Stomach (tissue), 9 donors: Measurements from ENCODE around the gene RPL10. TPM values are rescaled to one million over a fixed set of nuclear protein-coding genes. Genes with fewer than 3 reads are reported as not detected.
A peak's percentile ranks its signal among the peaks of the same experiment; 100 is the strongest.
"Not testable (repeated sequence)": the region's sequence is repeated elsewhere in the genome, so short reads cannot be mapped to it uniquely, and the experiment has no call there.

Experiments used
- DNase-seq, 2 donors: peaks; one replicate each; pipeline versions ENCODE4 v3.0.0 to v3.0.0-alpha.2; 2013 to 2019
- H3K27ac ChIP-seq, 5 donors: fragments of 200-600 bp in 4 of 5; sonication (generic) in 4 of 5; one replicate each; pipeline ENCODE4 v1.5.1; 2013 to 2019; ENCODE audit warnings: mild to moderate bottlenecking in 1 of 5, moderate library complexity in 1 of 5
- H3K27me3 ChIP-seq, 3 donors: fragments of 200-600 bp; sonication (generic); one replicate each; pipeline ENCODE4 v1.5.1; 2017 to 2019; ENCODE audit warnings: mixed run types in 1 of 3
- H3K36me3 ChIP-seq, 4 donors: fragments of 200-600 bp; sonication (generic); 1 replicate in 3 of 4; 2 replicates in 1 of 4; pipeline ENCODE4 v1.5.1; 2016 to 2019
- H3K4me1 ChIP-seq, 4 donors: fragments of 200-600 bp; sonication (generic); one replicate each; pipeline ENCODE4 v1.5.1; 2016 to 2019
- H3K4me3 ChIP-seq, 4 donors: fragments of 200-600 bp; sonication (generic) in 3 of 4; one replicate each; pipeline ENCODE4 v1.5.1; 2016 to 2019; ENCODE audit warnings: mild to moderate bottlenecking in 1 of 4
- H3K9me3 ChIP-seq, 4 donors: fragments of 200-600 bp; sonication (generic); one replicate each; pipeline ENCODE4 v1.5.1; 2016 to 2019
- CTCF ChIP-seq, 7 experiments: fragments of 450-650 bp in 4 of 7; fragments of 200-600 bp in 3 of 7; sonication (generic) in 3 of 7; IDR thresholded peaks; one replicate each; pipeline ENCODE4 v1.5.1; 2016 to 2019; ENCODE audit warnings: antibody characterized with exemption in 7 of 7, control low read depth in 2 of 7, mild to moderate bottlenecking in 1 of 7
- EP300 ChIP-seq: sonication (generic); formaldehyde crosslinking; IDR thresholded peaks from one replicate; pipeline ENCODE4 v1.6.1; 2017; ENCODE audit warnings: antibody characterized with exemption
- POLR2A ChIP-seq, 4 donors: fragments of 450-650 bp; IDR thresholded peaks; one replicate each; pipeline ENCODE4 v1.6.1; 2016; ENCODE audit warnings: antibody characterized with exemption in 4 of 4, control low read depth in 2 of 4, mild to moderate bottlenecking in 1 of 4, moderate library complexity in 1 of 4
- POLR2AphosphoS5 ChIP-seq, 3 donors: sonication (generic); formaldehyde crosslinking; IDR thresholded peaks; one replicate each; pipeline ENCODE4 v1.6.1; 2016; ENCODE audit warnings: antibody characterized with exemption in 3 of 3
- WGBS, 5 donors: extraction: QIAGEN DNeasy Blood & Tissue Kit in 3 of 5; methylation state at CpG; one replicate each; pipeline versions ENCODE4 v1.1.5 to v1.1.7; 2013 to 2018; 5-methylcytosine and 5-hydroxymethylcytosine counted together
- intact Hi-C: fragments of 100-400 bp; cut with DNase I; formaldehyde crosslinking; loops from one replicate; pipeline ENCODE4 v1.15.1; 2023; ENCODE audit warnings: low total_unique reads
- polyA plus RNA-seq, 3 donors: library from polyadenylated mRNA; stranded (reverse); fragments of 200-250 nt; gene quantifications; one replicate each; pipeline ENCODE4 v1.2.3, GENCODE V29; 2013
- total RNA-seq, 5 donors: library from RNA; depleted of rRNA; stranded (reverse); fragments of >200 nt; gene quantifications; one replicate each; pipeline versions ENCODE4 v1.1.0 to v1.2.3, GENCODE V29; 2014 to 2016
- donor health status: healthy with polysubstance abuse.
- donor health status: Bipolar disorder and iron deficiency.
- donor health status: healthy.

RPL10 gene
- total and polyA plus RNA-seq, 8 donors: 783 to 8,616 (median 2,882) TPM

DNA sequence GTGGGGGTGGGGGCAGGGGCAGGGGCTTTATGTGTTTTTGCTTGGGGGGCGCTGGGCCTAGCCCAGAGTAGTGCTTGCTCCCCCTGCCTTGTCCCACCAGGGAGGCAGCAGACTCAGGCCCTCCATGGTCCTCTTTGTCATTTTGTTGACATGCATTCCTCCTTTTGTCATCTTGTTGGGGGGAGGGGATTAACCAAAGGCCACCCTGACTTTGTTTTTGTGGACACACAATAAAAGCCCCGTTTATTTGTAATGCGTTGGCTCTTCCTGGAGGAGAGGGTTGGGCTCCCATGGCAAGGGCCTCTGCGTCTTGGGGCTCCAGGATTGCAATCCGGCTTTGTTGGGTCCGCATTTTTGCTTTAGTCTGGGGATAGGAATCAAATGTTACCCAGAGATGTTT is 16.9 kb upstream of the RPL10 start:
- no peak overlapping the region for H3K4me3 ChIP-seq
- no peaks in the 10 kb centered on the region for H3K9me3 ChIP-seq
- no peaks in the 10 kb centered on the region for H3K27me3 ChIP-seq
- H3K4me1 ChIP-seq: peaks cover 0 to 29% (median 26%) of the 10 kb centered on the region in 4 donors
- TF ChIP-seq EP300 (no peak), POLR2AphosphoS5 (IDR thresholded peaks at IDR 0.05) (no peak), POLR2A (IDR thresholded peaks at IDR 0.05) (no peak), CTCF (IDR thresholded peaks at IDR 0.05) (no peak)
- peaks cover 0 to 14% (median 7%) of the 10 kb centered on the region in 4 donors for H3K36me3 ChIP-seq
- DNase-seq: no peak
- 61 to 79% (median 72%) methylated on average over 6 of the region's 6 CpGs for WGBS, 5 donors
- peak overlapping the region in 2 of 5 donors; percentile 97 to 99 for H3K27ac ChIP-seq
- intact Hi-C loops: no loop called here

- WGBS, 5 donors: 66 to 78% (median 71%) methylated on average over 5 to 11 of the region's 11 CpGs
- no peak overlapping the region for H3K4me3 ChIP-seq
- peak overlapping the region in 1 of 5 donors; percentile 97 for H3K27ac ChIP-seq
- TF ChIP-seq POLR2A (IDR thresholded peaks at IDR 0.05): no peak
- H3K4me1 ChIP-seq: peaks cover 0 to 29% (median 23%) of the 10 kb centered on the region in 4 donors
- H3K36me3 ChIP-seq: peaks cover 0 to 14% (median 7%) of the 10 kb centered on the region in 4 donors
- H3K27me3 ChIP-seq: no peaks in the 10 kb centered on the region
- intact Hi-C loops: no loop called here
- DNase-seq: peak in 1 of 2 donors; percentile 53
- H3K9me3 ChIP-seq: no peaks in the 10 kb centered on the region
These were observed 15.6 kb upstream of the RPL10 start for GRCh38 chrX:154382483-154383069.

DNA sequence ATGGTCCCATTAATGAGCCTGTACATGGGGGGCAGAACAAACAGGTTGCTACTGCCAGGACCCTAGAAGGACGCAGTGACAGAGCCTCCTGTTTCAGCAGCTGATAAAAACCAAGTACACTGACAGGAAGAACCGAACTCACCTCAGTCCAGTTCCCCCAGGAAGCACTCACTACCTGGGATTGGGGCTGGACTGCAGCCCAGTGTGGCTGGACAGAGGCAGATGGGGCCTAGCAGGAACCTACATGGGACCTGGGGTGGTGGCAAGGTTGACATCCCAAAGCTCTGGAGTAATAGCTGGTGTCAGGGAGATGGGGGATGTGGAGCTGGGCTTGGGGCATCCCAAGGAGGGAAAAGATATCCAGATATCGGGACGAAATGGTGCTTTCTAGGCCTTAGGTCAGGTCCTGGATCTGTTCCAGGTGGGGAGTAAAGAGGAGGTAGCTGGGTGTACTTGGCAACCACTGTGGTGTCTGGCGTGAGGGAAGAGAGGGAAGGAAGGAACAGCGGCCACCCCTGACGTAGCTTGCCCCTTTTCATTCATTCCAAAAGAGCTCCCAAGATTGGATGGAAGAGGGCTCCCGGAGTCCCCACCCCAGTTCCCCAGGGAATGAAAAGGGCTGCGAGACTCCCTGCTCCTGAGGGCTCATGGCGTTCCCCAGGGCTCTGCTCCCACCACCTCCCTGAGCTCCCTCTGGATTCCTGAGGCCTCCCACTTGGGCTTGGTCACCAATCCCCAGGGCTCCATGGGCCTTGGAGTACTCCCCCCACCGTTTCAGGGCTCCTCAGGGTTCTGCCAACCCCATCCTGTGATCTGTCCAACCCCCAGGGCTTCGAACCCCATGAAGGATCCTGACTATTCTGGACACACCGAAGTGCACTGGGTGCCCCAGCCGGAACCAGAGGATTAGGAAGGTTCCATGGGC is 14.6 kb upstream of the RPL10 start:
- no peaks in the 10 kb centered on the region for H3K9me3 ChIP-seq
- intact Hi-C loops: no loop called here
- 32 to 67% (median 60%) methylated on average over 8 to 14 of the region's 14 CpGs for WGBS, 5 donors
- TF ChIP-seq POLR2A (IDR thresholded peaks at IDR 0.05): no peak
- no peak for TF ChIP-seq EP300
- no peak for TF ChIP-seq POLR2AphosphoS5 (IDR thresholded peaks at IDR 0.05)
- TF ChIP-seq CTCF (IDR thresholded peaks at IDR 0.05): no peak
- H3K4me3 ChIP-seq: no peak overlapping the region
- H3K27ac ChIP-seq: peak overlapping the region in 1 of 5 donors; percentile 97
- H3K27me3 ChIP-seq: no peaks in the 10 kb centered on the region
- no peak for DNase-seq
- peaks cover 0 to 14% (median 7%) of the 10 kb centered on the region in 4 donors for H3K36me3 ChIP-seq
- H3K4me1 ChIP-seq: peaks cover 0 to 24% (median 17%) of the 10 kb centered on the region in 4 donors

GRCh38 chrX:154384284-154384892 is 13.8 kb upstream of the RPL10 start:
- H3K27me3 ChIP-seq: no peaks in the 10 kb centered on the region
- intact Hi-C loops: no loop called here

DNA sequence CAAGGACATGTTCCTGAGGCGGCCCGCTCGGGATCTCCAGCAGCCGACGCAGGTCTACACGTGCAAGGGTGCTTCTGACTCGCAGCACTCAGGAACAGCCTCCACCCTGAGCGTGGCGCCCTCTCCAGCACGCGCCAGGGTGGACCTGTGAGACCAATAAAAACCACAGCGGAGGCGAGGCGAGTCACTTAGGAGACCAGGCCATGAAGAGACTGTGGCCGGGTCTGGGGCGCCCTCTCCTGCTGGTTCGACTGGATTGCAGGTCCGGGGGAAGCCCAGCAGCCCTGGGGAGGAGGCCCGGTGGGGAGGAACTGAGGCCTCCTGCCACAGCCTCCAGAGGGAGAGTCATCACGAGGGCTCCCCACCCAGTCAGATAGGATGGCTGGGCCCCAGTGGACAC is 10.1 kb upstream of the RPL10 start:
- not testable (repeated sequence) for H3K27me3 ChIP-seq

More at GRCh38 chrX:154384284-154384892, 13.8 kb upstream of the RPL10 start:
- Histone ChIP-seq H3K4me3 (no peak overlapping the region), H3K9me3 (no peaks in the 10 kb centered on the region), H3K36me3 (peaks cover 0 to 14% (median 7%) of the 10 kb centered on the region in 4 donors), H3K27ac (peak overlapping the region in 1 of 5 donors; percentile 97), H3K4me1 (peaks cover 0 to 24% (median 17%) of the 10 kb centered on the region in 4 donors)
- TF ChIP-seq CTCF (IDR thresholded peaks at IDR 0.05) (peak in 1 of 7 experiments; percentile 12), POLR2AphosphoS5 (IDR thresholded peaks at IDR 0.05) (no peak)
- no peak for DNase-seq
- WGBS, 5 donors: 6 to 64% (median 50%) methylated on average over 2 to 8 of the region's 8 CpGs

DNA sequence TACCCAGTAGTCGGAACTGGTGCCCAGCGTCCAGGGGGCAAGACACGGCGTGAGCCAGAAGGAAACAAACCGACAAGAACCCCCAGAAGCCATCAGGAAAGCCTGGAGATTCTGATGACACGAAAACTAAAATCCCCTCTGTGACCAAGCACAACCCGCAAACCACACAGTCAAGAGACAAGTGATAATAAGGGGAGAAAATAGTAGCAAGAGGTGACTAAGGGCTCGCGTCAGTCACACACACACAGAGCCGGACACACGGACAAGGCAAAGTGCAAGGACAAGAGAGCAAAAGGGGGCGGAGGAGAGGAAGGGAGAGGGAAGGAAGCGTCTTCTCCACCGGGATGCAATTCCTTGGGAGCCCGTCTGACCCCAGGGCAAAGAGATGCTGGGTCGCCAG is 9.5 kb upstream of the RPL10 start:
- H3K4me1 ChIP-seq, H3K36me3 ChIP-seq, intact Hi-C loops, H3K9me3 ChIP-seq, H3K27me3 ChIP-seq, DNase-seq, H3K4me3 ChIP-seq, H3K27ac ChIP-seq: not testable (repeated sequence)
- WGBS, 5 donors: no CpG with 5 or more reads among the region's 16 CpGs

More for the DNA sequence above, 10.1 kb upstream of the RPL10 start:
- WGBS, 5 donors: no CpG with 5 or more reads among the region's 20 CpGs
- H3K9me3 ChIP-seq, DNase-seq, intact Hi-C loops, H3K36me3 ChIP-seq, H3K27ac ChIP-seq, H3K4me3 ChIP-seq: not testable (repeated sequence)
- H3K4me1 ChIP-seq: peaks cover 0 to 12% (median 0%) of the 10 kb centered on the region in 4 donors

- DNase-seq, H3K36me3 ChIP-seq, H3K27me3 ChIP-seq, intact Hi-C loops, H3K9me3 ChIP-seq, H3K4me1 ChIP-seq, H3K4me3 ChIP-seq: not testable (repeated sequence)
- 0 to 29% methylated on average over 6 to 13 of the region's 121 CpGs; no CpG with 5 or more reads in 3 of the 5 donors for WGBS, 5 donors
- peak overlapping the region in 3 of 5 donors; percentile 70 to 81 (median 73) for H3K27ac ChIP-seq
These were observed 8.1 kb upstream of the RPL10 start for GRCh38 chrX:154389812-154390747.
